ENCODE data around the gene MAPK1IP1L.
"Not testable (repeated sequence)": the region's sequence is repeated elsewhere in the genome, so short reads cannot be mapped to it uniquely, and the experiment has no call there.

The MAPK1IP1L gene

GRCh38 chr14:55057919-55058318 is 6.5 kb downstream of the MAPK1IP1L start:
- no peak for DNase-seq

- DNase-seq: no peak
These were observed 7.9 kb downstream of the MAPK1IP1L start for GRCh38 chr14:55059333-55059732.

- DNase-seq: no peak
These were observed 11.3 kb downstream of the MAPK1IP1L start for GRCh38 chr14:55062517-55063351.

GRCh38 chr14:55064896-55065295 is 13.4 kb downstream of the MAPK1IP1L start:
- not testable (repeated sequence) for DNase-seq

- DNase-seq: no peak
These were observed 14.0 kb downstream of the MAPK1IP1L start for GRCh38 chr14:55065411-55065810.

- DNase-seq: no peak
These were observed 14.8 kb downstream of the MAPK1IP1L start for GRCh38 chr14:55066223-55066622.

- no peak for DNase-seq
These were observed 19.5 kb downstream of the MAPK1IP1L start for GRCh38 chr14:55070981-55071411.

GRCh38 chr14:55071870-55072640 is 20.6 kb downstream of the MAPK1IP1L start:
- peak; percentile 50 for DNase-seq

GRCh38 chr14:55073856-55074255 is 22.4 kb downstream of the MAPK1IP1L start:
- DNase-seq: no peak

GRCh38 chr14:55074662-55075061 is 23.2 kb downstream of the MAPK1IP1L start:
- no peak for DNase-seq

GRCh38 chr14:55075628-55076175 is 24.3 kb downstream of the MAPK1IP1L start:
- no peak for DNase-seq

- no peak for DNase-seq
These were observed 26.0 kb downstream of the MAPK1IP1L start for GRCh38 chr14:55077170-55078151.

- DNase-seq: not testable (repeated sequence)
These were observed 28.5 kb downstream of the MAPK1IP1L start for GRCh38 chr14:55079961-55080360.

- no peak for DNase-seq
These were observed 33.1 kb downstream of the MAPK1IP1L start for GRCh38 chr14:55084401-55085059.

GRCh38 chr14:55085060-55085660 is 33.7 kb downstream of the MAPK1IP1L start:
- DNase-seq: peak; percentile 34

GRCh38 chr14:55086938-55087337 is 35.5 kb downstream of the MAPK1IP1L start:
- no peak for DNase-seq

GRCh38 chr14:55088356-55088755 is 36.9 kb downstream of the MAPK1IP1L start:
- no peak for DNase-seq

- no peak for DNase-seq
These were observed 40.9 kb downstream of the MAPK1IP1L start for GRCh38 chr14:55092341-55092740.

GRCh38 chr14:55094292-55095157 is 43.1 kb downstream of the MAPK1IP1L start:
- peak; percentile 96 for DNase-seq

GRCh38 chr14:55097881-55098560 is 46.6 kb downstream of the MAPK1IP1L start:
- DNase-seq: peak; percentile 93

Measured in DMS79 (cell line).